HG03521 (cell line): ENCODE results near the gene DDX56.

Experiments
- ATAC-seq: cut with Tn5 transposase; IDR thresholded peaks from one replicate; pipeline ENCODE4 v1.9.1; 2021; ENCODE audit warnings: mild to moderate bottlenecking, moderate library complexity; ENCODE audit not compliant: unreplicated experiment

Gene DDX56, protein sequence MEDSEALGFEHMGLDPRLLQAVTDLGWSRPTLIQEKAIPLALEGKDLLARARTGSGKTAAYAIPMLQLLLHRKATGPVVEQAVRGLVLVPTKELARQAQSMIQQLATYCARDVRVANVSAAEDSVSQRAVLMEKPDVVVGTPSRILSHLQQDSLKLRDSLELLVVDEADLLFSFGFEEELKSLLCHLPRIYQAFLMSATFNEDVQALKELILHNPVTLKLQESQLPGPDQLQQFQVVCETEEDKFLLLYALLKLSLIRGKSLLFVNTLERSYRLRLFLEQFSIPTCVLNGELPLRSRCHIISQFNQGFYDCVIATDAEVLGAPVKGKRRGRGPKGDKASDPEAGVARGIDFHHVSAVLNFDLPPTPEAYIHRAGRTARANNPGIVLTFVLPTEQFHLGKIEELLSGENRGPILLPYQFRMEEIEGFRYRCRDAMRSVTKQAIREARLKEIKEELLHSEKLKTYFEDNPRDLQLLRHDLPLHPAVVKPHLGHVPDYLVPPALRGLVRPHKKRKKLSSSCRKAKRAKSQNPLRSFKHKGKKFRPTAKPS

DNA sequence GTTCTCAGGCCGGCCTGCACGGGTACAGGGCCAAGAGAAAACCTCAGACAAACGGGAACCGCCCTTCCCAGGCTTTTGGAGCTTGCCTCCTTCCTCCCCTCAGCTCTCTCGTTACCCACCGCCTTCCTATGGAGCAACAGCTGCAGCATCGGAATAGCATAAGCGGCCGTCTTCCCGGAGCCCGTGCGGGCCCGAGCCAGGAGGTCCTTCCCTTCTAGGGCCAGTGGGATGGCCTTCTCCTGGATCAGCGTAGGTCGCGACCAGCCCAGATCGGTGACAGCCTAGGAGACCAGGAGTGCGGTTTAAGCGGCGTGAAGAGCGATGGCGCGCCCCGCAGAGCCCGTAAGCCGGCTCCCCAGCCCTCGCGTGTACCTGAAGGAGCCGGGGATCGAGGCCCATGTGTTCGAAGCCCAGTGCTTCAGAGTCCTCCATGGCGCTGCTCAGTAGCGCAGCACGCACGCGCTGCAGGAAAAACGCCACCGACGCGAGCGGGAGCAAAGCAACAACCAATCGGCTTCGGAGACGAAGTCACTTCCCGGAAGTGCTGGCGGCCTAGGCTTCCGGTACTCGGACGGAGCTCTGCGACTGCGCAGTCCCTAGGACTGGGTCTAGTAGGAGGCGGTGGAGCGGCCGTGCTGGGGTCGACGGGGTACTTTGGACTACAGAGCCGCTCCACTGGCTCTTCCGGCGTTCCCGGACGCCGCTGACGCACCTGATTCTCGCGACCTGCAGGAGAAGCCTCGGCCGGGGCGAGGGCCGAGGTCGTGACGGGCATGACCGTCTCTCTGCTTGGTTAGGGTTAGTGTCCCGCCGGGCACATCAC, at the start of gene DDX56:
DDX56 (minus strand) TSS at position 445 of the 823 bp plus-strand sequence; CDS start at position 432, 13 bp downstream.
- peak; percentile 83 for ATAC-seq

DNA sequence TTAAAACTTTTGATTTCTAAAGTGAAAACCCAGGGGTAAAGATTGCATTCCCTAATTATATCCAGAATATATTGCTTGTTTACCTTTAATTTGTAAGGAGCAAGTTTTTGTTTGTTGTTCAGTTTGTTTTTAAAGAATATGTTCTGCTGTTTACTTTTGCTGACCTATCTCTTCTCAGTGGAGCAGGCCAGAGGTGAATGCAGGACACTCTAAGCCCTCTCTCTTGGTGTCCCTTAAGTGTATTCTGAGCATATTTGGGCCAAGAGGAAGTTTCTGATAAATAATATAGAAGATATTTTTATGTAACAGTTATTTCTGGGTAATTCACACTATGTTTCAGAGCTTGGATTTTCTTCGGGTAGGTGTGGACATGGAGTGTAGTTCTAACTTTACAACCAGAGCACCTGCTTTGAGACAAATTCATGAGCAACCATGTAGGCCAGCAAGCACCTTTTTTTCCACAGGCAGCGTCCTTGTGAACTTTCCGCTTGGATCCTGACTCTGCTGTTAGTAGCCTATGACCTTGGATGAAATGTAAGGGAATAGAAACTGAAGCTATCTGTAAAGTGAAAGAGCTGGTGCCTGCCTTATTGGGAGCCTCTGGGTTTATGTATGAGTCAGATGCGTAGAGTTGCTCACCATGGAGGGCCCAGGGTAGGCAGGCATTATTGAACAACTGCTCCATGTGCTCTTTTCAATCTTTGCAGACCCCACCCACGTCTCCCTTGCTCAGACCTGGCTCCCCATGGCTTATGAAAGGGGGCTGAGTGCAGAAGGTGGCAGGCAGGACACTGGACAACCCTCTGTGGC, 48.8 kb upstream of the DDX56 start:
- ATAC-seq, result peak; percentile 60

- no peak for ATAC-seq
Measured at GRCh38 chr7:44621750-44622103, 48.0 kb upstream of the DDX56 start.

DNA sequence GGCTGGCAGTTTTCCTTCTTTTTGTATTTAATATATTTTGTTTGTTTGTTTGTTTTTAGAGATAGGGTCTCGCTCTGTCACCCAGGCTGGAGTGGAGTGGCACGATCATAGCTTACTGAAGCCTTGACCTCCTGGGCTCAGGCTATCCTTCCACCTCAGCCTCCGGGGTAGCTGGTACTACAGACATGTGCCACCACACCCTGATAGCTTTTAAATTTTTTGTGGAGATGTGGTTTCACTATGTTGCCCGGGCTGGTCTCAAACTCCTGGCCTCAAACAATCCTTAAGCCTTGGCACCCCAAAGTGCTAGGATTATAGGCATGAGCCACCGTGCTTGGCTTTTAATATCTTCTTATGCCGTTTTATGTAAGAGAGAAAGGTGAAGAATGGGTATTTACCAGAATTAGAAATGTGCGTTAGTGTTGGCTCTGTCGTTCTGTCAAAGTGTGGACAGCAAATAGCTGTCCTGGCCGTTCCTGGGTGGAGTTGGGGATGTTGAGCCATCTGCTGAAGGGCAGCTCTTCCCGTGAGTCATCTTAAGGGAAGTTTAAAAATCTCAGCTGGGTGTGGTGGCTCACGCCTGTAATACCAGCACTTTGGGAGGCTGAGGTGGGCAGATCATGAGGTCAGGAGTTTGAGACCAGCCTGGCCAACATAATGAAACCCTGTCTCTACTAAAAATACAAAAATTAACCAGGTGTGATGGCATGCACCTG, 47.5 kb upstream of the DDX56 start:
- ATAC-seq, result no peak

DNA sequence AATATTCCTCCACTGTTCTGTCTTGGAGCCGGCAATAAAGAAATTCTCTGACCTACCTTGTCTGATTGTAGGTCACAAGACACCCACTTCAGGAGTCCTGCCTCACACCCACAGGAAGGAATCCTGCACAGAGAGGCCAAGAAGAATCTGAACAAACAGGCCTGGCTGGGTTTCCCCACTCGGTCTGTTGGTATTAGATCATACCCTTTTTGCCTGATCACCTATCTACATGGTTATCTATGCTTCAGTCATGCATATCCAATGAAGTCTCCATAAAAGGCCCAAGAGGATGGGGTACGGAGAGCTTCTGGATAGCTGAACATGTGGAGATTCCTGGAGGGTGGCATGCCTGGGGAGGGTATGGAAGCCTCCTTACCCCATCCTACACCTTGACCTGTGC, 45.0 kb upstream of the DDX56 start:
- ATAC-seq, result no peak

DNA sequence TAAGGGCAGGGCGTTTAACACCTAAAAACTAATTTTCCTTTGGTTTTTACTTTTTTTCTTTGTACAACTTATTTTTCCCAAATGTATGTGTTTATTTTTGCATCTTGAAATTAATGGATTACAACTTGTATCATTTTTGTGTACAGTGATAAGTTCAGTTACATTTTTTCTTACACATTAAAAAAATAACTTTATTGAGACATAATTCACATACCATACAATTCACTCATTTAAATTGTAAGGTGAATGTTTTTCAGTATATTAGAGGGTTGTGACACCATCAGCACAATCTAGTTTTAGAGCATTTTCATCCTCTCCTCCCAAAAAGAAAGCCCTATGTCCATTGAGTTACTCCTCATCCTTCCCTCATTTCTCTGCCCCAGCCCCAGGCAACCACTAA, 44.3 kb upstream of the DDX56 start:
- no peak for ATAC-seq

DNA sequence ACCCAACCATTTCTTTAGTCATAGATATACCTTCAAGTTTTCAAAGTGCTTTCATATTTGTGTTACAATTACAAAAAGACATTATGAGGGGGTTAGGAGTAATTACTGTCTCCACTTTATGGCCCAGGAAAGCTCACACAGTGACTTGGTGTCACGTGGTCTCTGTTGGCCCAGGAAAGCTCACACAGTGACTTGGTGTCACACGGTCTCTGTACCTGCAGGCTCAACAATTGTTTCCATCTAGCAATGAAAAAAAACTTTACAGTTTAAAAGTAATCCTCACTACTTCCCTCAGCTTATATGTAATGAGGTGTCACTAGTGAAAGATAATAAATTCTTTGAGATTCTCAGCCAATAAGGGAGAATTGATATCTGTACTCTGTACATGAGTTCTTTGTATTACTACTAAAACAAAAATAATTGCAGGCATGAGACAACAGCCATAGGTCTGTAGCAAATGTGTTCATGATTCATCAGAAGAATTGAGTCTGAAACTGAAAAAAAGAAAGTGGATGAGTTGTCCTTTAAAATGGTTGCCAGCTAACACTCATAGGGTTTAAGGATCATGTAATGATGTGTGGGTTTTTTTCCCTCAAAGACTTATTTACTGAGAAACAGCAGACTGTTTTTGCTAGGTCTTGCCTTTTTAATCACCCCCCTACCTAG, 43.6 kb upstream of the DDX56 start:
- no peak for ATAC-seq

- ATAC-seq, result no peak
Measured at GRCh38 chr7:44616545-44616944, 42.8 kb upstream of the DDX56 start.

DNA sequence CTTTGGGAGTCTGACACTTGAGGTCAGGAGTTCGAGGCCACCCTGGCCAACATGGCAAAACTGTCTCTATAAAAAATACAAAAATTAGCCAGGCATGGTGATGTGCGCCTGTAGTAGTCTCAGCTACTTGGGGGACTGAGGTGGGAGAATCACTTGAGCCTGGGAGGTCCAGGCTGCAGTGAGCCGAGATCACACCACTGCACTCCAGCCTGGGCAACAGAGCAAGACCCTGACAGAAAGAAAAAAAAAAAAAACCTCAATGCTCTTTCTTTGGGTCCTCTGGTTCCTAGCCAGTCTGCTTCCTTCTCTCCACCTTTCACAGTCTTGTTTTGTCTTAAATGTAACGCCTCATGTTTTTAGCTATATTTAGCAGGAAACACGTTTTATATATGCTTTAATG, 42.1 kb upstream of the DDX56 start:
- no peak for ATAC-seq

- ATAC-seq, result no peak
Measured at GRCh38 chr7:44615149-44615611, 41.5 kb upstream of the DDX56 start.

DNA sequence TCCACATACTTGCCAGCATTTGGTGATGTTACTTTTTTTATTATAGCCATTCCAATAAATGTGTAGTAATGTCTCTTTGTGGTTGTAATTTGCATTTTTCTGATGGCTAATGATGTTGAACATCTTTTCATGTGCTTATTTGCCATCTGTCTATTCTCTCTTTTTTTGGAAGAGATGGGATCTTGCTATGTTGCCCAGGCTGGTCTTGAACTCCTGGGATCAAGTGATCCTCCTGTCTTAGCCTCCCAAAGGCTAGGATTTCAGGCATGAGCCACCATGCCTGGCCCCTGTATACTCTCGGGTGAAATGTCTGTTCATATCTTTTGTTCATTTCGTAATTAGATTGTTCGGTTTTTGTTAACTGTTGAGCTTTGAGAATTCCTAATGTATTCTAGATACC, 36.1 kb upstream of the DDX56 start:
- no peak for ATAC-seq

- ATAC-seq, result no peak
Measured at GRCh38 chr7:44608916-44609648, 35.4 kb upstream of the DDX56 start.

DNA sequence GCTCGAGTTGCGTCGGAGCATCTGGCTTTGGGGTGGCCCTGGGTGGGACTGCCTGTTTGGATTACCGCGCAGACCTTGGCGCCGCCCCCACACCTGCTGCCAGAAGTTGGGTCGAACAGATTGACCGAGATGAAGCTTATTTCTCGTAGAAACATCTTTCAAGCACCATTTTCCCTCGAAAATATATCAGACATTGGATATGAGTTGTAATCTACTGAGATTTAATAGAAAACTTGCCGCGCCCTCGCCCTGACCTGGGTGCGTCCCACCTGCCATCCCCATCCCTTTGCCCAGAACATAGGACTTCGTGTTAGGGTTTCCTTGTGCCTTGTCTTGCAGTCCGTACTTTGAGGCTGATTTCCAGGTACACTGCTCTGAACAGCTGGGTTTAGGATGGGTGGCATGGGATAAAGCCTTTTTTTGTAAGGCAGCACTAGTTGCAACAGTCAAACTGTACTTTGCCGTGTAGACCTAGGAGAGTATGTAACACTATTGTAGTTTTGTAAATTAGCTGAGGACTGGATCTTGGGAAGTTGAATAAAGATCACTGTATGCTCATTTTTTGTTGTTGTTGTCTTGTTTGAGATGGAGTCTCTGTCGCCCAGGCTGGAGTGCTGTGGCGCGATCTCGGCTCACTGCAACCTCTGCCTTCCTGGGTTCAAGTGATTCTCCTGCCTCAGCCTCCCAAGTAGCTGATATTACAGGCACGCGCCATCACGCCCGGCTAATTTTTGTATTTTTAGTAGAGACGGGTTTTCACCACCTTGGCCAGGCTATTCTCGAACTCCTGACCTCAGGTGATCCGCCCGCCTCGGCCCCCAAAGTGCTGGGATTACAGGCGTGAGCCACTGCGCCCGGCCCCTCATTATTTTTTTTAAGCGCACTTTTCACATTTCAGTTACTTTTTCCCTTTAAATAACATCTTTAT, 33.7 kb upstream of the DDX56 start:
- no peak for ATAC-seq

DNA sequence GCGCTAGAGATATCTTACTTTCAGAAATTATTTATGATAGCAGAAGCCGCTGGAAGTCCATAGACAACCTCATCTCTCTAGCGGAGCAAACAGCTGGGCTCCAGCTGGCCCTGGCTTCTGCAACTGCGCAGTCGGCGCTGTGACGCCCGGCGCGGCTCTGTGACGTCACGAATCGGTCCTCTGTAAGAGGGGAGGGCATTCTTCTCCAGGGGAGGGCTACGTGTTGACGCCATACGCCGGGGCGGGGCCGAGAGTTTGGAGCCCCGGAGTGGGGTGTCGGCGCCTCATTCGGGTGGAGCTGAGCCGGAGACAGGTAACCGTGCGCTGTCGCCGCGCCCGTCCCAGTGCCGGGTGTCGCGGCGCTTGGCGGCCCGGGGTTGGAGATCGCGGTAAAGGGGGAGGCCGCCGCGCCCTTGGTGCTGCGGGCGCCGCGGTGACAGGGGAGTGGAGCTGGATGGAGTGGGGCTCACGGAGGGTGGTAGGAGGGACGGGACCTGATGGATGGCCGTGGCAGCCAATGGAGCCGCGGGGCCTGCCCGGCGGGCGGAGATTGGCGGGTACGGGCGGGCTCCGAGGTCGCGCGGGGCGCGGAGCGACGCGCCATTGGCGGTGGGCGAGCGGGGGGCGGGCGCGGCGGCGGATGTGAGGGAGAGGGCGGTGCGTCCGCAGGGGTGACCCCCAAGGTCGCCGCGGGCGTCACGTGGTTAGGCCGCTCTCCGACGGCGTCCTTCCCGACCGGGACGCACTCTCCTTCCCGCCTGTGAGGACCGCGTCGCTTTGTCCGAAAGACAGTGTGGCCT, 32.8 kb upstream of the DDX56 start, which contains the start of gene OGDH:
OGDH (plus strand) TSS at position 287 of the 800 bp plus-strand sequence. CDS start 17,717 bp downstream, outside the sequence.
- ATAC-seq, result peak; percentile 91

GRCh38 chr7:44604941-44605340, 31.2 kb upstream of the DDX56 start:
- ATAC-seq, result no peak

DNA sequence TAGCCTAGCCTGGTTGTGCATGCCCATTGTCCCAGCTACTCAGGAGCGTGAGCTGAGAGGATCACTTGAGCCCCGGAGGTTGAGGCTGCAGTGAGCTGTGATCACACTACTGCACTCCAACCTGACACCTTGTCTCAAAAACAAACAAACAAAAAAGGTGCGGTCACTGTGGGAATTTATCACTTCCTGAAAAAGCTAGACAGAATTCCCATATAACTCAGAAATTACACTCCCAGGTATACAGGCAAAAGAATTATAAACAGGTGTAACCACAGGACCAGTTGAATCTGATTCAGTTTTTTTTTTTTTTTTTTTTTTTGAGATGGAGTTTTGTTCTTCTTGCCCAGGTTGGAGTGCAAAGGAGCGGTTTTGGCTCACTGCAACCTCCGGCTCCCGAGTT, 29.5 kb upstream of the DDX56 start:
- ATAC-seq, result no peak

DNA sequence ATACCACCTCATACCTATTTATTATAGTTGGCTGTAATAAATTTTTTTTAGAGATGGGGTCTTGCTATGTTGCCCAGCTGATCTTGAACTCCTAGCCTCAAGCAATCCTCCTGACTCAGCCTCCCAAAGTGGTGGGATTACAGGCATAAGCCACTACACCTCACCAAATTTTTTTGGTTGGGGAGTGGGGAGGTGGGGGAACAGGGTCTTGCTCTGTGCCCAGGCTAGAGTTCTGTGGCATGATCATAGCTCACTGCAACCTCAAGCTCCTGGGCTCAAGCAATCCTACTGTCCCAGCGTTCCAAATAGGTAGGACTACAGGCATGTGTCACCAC, 28.8 kb upstream of the DDX56 start:
- no peak for ATAC-seq
